ENCODE measurements around the gene OXT. TPM values are rescaled to one million over a fixed set of nuclear protein-coding genes. Genes with fewer than 3 reads are reported as not detected.

Gene OXT
- total RNA-seq, 1 donor from 2014 or later, result not detected

DNA sequence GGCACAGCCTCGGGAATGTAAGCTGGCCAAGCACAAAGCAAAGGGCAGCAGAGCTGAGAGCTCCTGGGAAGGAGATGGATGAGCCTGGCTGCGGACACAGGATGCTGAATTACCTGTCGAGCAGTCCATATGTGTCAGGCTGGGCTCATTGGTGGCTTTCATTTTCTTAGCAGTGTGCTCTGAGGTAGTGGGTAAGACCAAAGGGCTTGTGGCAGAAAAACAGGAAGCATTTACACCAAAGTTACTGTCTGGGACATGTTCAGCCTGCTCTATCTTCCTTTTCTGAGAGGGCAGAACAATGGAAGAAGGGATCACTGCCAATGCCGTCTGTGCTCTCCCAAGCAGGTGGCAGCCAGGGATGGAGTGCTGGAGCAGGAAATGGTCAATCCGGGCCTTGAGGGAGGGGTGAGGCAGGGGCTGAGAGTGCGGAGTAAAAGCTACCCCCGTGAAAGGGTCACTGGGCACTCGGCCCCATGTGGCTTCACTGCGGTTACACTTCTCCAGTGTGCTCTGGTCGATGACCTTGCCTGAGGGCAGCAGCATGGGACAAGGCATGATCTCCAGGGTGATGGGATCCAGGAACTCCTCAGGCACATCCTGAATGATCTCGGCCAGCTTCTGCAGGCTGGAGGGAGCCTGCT is 50.0 kb downstream of the OXT start:
- no peak for DNase-seq (ENCODE audit: low spot score, unreplicated experiment)
- H3K4me1 Mint-ChIP-seq (ENCODE audit: low read depth), result no peaks in the 10 kb centered on the region
- H3K36me3 Mint-ChIP-seq (ENCODE audit: insufficient read depth), result peaks cover 40% of the 10 kb centered on the region
- TF ChIP-seq, protein P1, sequence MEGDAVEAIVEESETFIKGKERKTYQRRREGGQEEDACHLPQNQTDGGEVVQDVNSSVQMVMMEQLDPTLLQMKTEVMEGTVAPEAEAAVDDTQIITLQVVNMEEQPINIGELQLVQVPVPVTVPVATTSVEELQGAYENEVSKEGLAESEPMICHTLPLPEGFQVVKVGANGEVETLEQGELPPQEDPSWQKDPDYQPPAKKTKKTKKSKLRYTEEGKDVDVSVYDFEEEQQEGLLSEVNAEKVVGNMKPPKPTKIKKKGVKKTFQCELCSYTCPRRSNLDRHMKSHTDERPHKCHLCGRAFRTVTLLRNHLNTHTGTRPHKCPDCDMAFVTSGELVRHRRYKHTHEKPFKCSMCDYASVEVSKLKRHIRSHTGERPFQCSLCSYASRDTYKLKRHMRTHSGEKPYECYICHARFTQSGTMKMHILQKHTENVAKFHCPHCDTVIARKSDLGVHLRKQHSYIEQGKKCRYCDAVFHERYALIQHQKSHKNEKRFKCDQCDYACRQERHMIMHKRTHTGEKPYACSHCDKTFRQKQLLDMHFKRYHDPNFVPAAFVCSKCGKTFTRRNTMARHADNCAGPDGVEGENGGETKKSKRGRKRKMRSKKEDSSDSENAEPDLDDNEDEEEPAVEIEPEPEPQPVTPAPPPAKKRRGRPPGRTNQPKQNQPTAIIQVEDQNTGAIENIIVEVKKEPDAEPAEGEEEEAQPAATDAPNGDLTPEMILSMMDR (IDR thresholded peaks at IDR 0.05; ENCODE audit: unreplicated experiment), result no peak
- no peaks in the 10 kb centered on the region for H3K27me3 Mint-ChIP-seq
- H3K27ac Mint-ChIP-seq, result no peak overlapping the region
- no peak overlapping the region for H3K4me3 Mint-ChIP-seq (ENCODE audit: low read depth)
- H3K9me3 Mint-ChIP-seq (ENCODE audit: low read depth), result peaks cover 4% of the 10 kb centered on the region

Other genes starting within 250 kb of the OXT start
- gene PCED1A, start 231.0 kb upstream of the OXT start, total RNA-seq, result 81.1 and 89.2 TPM in 2 replicates
- gene VPS16, start 230.9 kb upstream of the OXT start, total RNA-seq, result 47.8 and 48.5 TPM in 2 replicates
- 71.7 and 73.2 TPM in 2 replicates for gene PTPRA, start 198.1 kb upstream of the OXT start, total RNA-seq
- gene GNRH2, start 28.0 kb upstream of the OXT start, total RNA-seq, result 2.7 TPM in 2 replicates
- gene MRPS26, start 25.6 kb upstream of the OXT start, total RNA-seq, result 74.3 and 75.1 TPM in 2 replicates
- gene AVP, start 13.1 kb downstream of the OXT start, total RNA-seq, result not detected in 2 replicates
- gene FASTKD5, start 88.2 kb downstream of the OXT start, total RNA-seq, result 14.2 and 16.1 TPM in 2 replicates
- gene UBOX5, start 88.2 kb downstream of the OXT start, total RNA-seq, result 8.3 and 9.2 TPM in 2 replicates
- 47.8 and 48.7 TPM in 2 replicates for gene LZTS3, start 101.9 kb downstream of the OXT start, total RNA-seq
- 73.0 and 78.0 TPM in 2 replicates for gene DDRGK1, start 133.1 kb downstream of the OXT start, total RNA-seq
- 62.3 and 67.8 TPM in 2 replicates for gene ITPA, start 137.9 kb downstream of the OXT start, total RNA-seq
- gene SLC4A11, start 167.6 kb downstream of the OXT start, total RNA-seq, result 1.9 and 2.0 TPM in 2 replicates